ENCODE results near the gene MS4A5.

DNA sequence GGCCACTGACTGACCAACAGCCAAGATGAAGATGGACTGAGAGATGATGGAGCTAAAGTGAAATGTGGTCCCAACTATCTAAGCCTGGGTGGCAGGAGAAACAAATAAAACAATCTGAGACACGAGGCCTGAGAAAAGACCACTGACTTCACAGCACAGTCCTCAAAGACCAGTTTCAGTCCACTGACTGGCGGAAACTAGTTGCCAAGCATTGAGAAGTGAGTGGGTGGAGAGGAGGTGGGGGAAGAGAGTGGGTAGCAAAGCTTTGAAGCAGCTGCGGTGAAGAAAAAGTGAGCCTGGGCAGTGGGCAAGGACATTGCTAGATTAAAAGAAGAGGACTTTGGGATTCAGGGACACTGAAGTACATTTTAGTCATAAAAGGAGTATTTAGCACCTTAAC is 28.2 kb downstream of the MS4A5 start:
- TF ChIP-seq, protein P1, sequence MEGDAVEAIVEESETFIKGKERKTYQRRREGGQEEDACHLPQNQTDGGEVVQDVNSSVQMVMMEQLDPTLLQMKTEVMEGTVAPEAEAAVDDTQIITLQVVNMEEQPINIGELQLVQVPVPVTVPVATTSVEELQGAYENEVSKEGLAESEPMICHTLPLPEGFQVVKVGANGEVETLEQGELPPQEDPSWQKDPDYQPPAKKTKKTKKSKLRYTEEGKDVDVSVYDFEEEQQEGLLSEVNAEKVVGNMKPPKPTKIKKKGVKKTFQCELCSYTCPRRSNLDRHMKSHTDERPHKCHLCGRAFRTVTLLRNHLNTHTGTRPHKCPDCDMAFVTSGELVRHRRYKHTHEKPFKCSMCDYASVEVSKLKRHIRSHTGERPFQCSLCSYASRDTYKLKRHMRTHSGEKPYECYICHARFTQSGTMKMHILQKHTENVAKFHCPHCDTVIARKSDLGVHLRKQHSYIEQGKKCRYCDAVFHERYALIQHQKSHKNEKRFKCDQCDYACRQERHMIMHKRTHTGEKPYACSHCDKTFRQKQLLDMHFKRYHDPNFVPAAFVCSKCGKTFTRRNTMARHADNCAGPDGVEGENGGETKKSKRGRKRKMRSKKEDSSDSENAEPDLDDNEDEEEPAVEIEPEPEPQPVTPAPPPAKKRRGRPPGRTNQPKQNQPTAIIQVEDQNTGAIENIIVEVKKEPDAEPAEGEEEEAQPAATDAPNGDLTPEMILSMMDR (optimal IDR thresholded peaks at IDR 0.05 in 1 of 3, IDR thresholded peaks at IDR 0.05 in 1 of 3, conservative IDR thresholded peaks at IDR 0.05 in 1 of 3; ENCODE audit: extremely low read depth in 1 of 3, insufficient read depth in 2 of 3, low read length in 3 of 3), result no peak
- TF ChIP-seq EZH2 (IDR thresholded peaks at IDR 0.05; ENCODE audit: low read length), result no peak

Measured in keratinocyte (primary cell).